HEK293 (cell line): Measurements from ENCODE around the gene TCF7.

Experiments
- CTCF ChIA-PET: fragments of 350-600 bp; formaldehyde crosslinking; extraction: SDS; loops from one replicate; lab custom pipeline; 2021; ENCODE audit warnings: antibody characterized with exemption; lab: Yijun Ruan, JAX
- POLR2A ChIA-PET: fragments of 300-600 bp; formaldehyde crosslinking; extraction: SDS; loops from one replicate; lab custom pipeline; 2020; ENCODE audit warnings: antibody characterized with exemption, inconsistent platforms; lab: Yijun Ruan, JAX
- H3K27ac ChIP-seq: fragments of 200-500 bp; sonication (Bioruptor generic); 2 replicates; pipeline ENCODE4 v1.5.1; 2014; ENCODE audit warnings: low read depth, low read length, control low read depth, inconsistent platforms; ENCODE audit errors: extremely low read depth
- H3K36me3 ChIP-seq, 2 experiments: fragments of 200-500 bp in 1 of 2; sonication (Bioruptor generic) in 1 of 2; 1 replicate in 1 of 2; 2 replicates in 1 of 2; pipeline ENCODE4 v1.5.1; 2014 to 2017; ENCODE audit warnings: inconsistent platforms in 2 of 2, low read length in 2 of 2; ENCODE audit not compliant: control insufficient read depth in 2 of 2, insufficient read depth in 1 of 2
- H3K4me1 ChIP-seq: fragments of 200-500 bp; sonication (Bioruptor generic); 2 replicates; pipeline ENCODE4 v1.5.1; 2014; ENCODE audit warnings: mild to moderate bottlenecking, low read length, inconsistent platforms; ENCODE audit not compliant: control insufficient read depth, insufficient read depth
- H3K4me3 ChIP-seq: 2 replicates; pipeline ENCODE4 v1.5.1; 2011; ENCODE audit warnings: low read depth, mild to moderate bottlenecking, control low read depth, low read length, moderate library complexity
- H3K9me3 ChIP-seq: fragments of 200-500 bp; sonication (Bioruptor generic); 2 replicates; pipeline ENCODE4 v1.5.1; 2014; ENCODE audit warnings: low read depth, low read length, inconsistent platforms; ENCODE audit not compliant: control insufficient read depth, insufficient read depth
- BCL11A ChIP-seq: fragments of 450-650 bp; formaldehyde crosslinking; IDR thresholded peaks from 2 replicates; pipeline ENCODE4 v1.5.1; 2016; ENCODE audit warnings: low read depth, missing biosample characterization, missing genetic modification characterization
- EGR2 ChIP-seq: fragments of 450-650 bp; formaldehyde crosslinking; IDR thresholded peaks from 2 replicates; pipeline ENCODE4 v1.5.1; 2016; ENCODE audit warnings: low read depth, missing biosample characterization, missing genetic modification characterization
- GLIS1 ChIP-seq: fragments of 450-650 bp; formaldehyde crosslinking; IDR thresholded peaks from 2 replicates; pipeline ENCODE4 v1.5.1; 2016; ENCODE audit warnings: missing biosample characterization, missing genetic modification characterization
- OVOL3 ChIP-seq: fragments of 450-650 bp; formaldehyde crosslinking; IDR thresholded peaks from 2 replicates; pipeline ENCODE4 v1.5.1; 2016; ENCODE audit warnings: missing biosample characterization, missing genetic modification characterization
- PRDM1 ChIP-seq: fragments of 450-650 bp; formaldehyde crosslinking; IDR thresholded peaks from 2 replicates; pipeline ENCODE4; 2016; ENCODE audit warnings: missing biosample characterization, missing genetic modification characterization
- SP2 ChIP-seq: fragments of 450-650 bp; formaldehyde crosslinking; IDR thresholded peaks from 2 replicates; pipeline ENCODE4 v1.5.1; 2016; ENCODE audit warnings: missing biosample characterization, missing genetic modification characterization
- ZFHX2 ChIP-seq: fragments of 450-650 bp; formaldehyde crosslinking; conservative IDR thresholded peaks from 2 replicates; pipeline ENCODE4 v1.5.1; 2016; ENCODE audit warnings: missing biosample characterization, missing genetic modification characterization
- ZIC2 ChIP-seq: fragments of 450-650 bp; formaldehyde crosslinking; IDR thresholded peaks from 2 replicates; pipeline ENCODE4 v1.5.1; 2016; ENCODE audit warnings: missing biosample characterization, missing genetic modification characterization
- ZNF202 ChIP-seq: fragments of 450-650 bp; formaldehyde crosslinking; IDR thresholded peaks from 2 replicates; pipeline ENCODE4 v1.5.1; 2016; ENCODE audit warnings: missing biosample characterization, missing genetic modification characterization, borderline replicate concordance
- ZNF510 ChIP-seq: fragments of 450-650 bp; formaldehyde crosslinking; IDR thresholded peaks from 2 replicates; pipeline ENCODE4 v1.5.1; 2018; ENCODE audit warnings: mild to moderate bottlenecking, missing genetic modification characterization, missing biosample characterization; ENCODE audit not compliant: insufficient replicate concordance
- ZNF654 ChIP-seq: fragments of 450-650 bp; formaldehyde crosslinking; IDR thresholded peaks from 2 replicates; pipeline ENCODE4 v1.5.1; 2016; ENCODE audit warnings: low read depth, missing biosample characterization, missing genetic modification characterization
- ZNF747 ChIP-seq: fragments of 450-650 bp; formaldehyde crosslinking; IDR thresholded peaks from 2 replicates; pipeline ENCODE4 v1.5.1; 2016; ENCODE audit warnings: missing biosample characterization, missing genetic modification characterization
- ZNF76 ChIP-seq: fragments of 450-650 bp; formaldehyde crosslinking; IDR thresholded peaks from 2 replicates; pipeline ENCODE4; 2016; ENCODE audit warnings: low read depth, missing biosample characterization, missing genetic modification characterization, borderline replicate concordance
- TF ChIP-seq, protein P1 (sequence below): fragments of 450-650 bp; formaldehyde crosslinking; IDR thresholded peaks from 2 replicates; pipeline ENCODE4 v1.5.1; 2016; ENCODE audit warnings: missing biosample characterization, missing genetic modification characterization, borderline replicate concordance
- TF ChIP-seq, protein P2 (sequence below): fragments of 450-650 bp; formaldehyde crosslinking; IDR thresholded peaks from 2 replicates; pipeline ENCODE4 v1.5.1; 2016; ENCODE audit warnings: missing biosample characterization, missing genetic modification characterization
- TF ChIP-seq, protein P3 (sequence below): fragments of 450-650 bp; formaldehyde crosslinking; IDR thresholded peaks from 2 replicates; pipeline ENCODE4 v1.5.1; 2016; ENCODE audit warnings: missing biosample characterization, missing genetic modification characterization
- TF ChIP-seq, protein P4 (sequence below): fragments of 450-650 bp; formaldehyde crosslinking; IDR thresholded peaks from 2 replicates; pipeline ENCODE4 v1.5.1; 2016; ENCODE audit warnings: missing biosample characterization, missing genetic modification characterization

TCF7 gene

DNA sequence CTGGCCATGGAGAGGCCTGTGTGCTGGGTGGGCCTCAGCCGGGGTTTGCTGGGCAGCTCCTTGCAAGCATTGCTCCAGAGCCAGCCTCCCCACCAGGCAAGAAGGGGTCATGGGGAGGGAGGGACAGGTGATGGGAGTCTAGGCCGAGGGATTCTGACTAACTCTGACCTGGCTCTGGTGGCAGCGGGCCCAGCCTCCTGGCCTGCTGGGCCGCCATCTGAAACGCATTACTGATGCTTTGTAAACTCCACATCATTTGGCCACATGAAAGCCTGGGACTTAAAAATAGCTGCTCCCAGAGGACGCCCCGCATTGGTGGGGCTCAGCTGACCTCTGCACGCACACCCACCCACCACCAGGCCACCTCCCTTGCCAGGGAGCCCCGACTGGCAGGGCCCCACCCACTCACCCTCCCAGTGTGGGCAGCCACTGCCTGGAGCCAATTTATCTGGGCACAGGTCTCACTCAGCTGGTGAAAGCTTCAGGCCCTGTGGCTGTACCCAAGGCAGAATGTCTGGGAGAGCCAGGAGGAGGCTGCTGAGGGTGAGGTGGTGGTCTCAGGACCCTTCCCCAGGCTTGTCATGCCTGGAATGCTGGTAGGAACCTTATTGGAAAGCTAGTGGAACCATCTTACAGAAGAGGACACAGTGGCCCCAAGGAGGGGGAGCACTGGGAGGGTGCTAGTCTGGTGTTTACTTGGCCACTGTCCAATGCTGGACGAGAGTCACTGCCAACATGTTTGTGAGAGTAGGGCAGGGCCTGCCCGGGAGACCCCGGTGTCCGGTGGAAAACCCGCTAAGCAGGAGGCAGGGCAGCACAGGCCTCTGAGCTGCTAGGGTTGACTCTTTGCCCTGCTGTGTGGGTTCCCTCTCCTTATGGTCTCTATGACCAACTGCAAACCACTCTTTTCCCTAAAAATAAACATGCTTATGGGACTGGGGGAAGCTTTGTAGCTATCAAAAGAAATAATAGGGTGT, 10.8 kb downstream of the TCF7 start:
- no peak for TF ChIP-seq OVOL3 (tag by site-specific recombination)
- TF ChIP-seq, protein P1, sequence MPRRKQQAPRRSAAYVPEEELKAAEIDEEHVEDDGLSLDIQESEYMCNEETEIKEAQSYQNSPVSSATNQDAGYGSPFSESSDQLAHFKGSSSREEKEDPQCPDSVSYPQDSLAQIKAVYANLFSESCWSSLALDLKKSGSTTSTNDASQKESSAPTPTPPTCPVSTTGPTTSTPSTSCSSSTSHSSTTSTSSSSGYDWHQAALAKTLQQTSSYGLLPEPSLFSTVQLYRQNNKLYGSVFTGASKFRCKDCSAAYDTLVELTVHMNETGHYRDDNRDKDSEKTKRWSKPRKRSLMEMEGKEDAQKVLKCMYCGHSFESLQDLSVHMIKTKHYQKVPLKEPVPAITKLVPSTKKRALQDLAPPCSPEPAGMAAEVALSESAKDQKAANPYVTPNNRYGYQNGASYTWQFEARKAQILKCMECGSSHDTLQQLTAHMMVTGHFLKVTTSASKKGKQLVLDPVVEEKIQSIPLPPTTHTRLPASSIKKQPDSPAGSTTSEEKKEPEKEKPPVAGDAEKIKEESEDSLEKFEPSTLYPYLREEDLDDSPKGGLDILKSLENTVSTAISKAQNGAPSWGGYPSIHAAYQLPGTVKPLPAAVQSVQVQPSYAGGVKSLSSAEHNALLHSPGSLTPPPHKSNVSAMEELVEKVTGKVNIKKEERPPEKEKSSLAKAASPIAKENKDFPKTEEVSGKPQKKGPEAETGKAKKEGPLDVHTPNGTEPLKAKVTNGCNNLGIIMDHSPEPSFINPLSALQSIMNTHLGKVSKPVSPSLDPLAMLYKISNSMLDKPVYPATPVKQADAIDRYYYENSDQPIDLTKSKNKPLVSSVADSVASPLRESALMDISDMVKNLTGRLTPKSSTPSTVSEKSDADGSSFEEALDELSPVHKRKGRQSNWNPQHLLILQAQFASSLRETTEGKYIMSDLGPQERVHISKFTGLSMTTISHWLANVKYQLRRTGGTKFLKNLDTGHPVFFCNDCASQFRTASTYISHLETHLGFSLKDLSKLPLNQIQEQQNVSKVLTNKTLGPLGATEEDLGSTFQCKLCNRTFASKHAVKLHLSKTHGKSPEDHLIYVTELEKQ = no peak
- TF ChIP-seq ZNF747 (tag by site-specific recombination) = no peak
- TF ChIP-seq, protein P2, sequence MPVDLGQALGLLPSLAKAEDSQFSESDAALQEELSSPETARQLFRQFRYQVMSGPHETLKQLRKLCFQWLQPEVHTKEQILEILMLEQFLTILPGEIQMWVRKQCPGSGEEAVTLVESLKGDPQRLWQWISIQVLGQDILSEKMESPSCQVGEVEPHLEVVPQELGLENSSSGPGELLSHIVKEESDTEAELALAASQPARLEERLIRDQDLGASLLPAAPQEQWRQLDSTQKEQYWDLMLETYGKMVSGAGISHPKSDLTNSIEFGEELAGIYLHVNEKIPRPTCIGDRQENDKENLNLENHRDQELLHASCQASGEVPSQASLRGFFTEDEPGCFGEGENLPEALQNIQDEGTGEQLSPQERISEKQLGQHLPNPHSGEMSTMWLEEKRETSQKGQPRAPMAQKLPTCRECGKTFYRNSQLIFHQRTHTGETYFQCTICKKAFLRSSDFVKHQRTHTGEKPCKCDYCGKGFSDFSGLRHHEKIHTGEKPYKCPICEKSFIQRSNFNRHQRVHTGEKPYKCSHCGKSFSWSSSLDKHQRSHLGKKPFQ (tag by site-specific recombination) = no peak
- TF ChIP-seq ZIC2 (tag by site-specific recombination) = peak; percentile 23
- no peak for TF ChIP-seq ZNF202 (tag by site-specific recombination)
- TF ChIP-seq EGR2 (tag by site-specific recombination) = peak; percentile 72
- TF ChIP-seq PRDM1 (tag by site-specific recombination) = no peak
- peak; percentile 91 for TF ChIP-seq ZFHX2 (tag by site-specific recombination)
- TF ChIP-seq, protein P3, sequence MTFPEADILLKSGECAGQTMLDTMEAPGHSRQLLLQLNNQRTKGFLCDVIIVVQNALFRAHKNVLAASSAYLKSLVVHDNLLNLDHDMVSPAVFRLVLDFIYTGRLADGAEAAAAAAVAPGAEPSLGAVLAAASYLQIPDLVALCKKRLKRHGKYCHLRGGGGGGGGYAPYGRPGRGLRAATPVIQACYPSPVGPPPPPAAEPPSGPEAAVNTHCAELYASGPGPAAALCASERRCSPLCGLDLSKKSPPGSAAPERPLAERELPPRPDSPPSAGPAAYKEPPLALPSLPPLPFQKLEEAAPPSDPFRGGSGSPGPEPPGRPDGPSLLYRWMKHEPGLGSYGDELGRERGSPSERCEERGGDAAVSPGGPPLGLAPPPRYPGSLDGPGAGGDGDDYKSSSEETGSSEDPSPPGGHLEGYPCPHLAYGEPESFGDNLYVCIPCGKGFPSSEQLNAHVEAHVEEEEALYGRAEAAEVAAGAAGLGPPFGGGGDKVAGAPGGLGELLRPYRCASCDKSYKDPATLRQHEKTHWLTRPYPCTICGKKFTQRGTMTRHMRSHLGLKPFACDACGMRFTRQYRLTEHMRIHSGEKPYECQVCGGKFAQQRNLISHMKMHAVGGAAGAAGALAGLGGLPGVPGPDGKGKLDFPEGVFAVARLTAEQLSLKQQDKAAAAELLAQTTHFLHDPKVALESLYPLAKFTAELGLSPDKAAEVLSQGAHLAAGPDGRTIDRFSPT (tag by site-specific recombination) = 0 out of 2 replicates have a peak, but pooled peaks have one; percentile 36
- TF ChIP-seq ZNF76 (tag by site-specific recombination) = no peak
- no peak for TF ChIP-seq ZNF510 (tag by site-specific recombination)
- TF ChIP-seq GLIS1 (tag by site-specific recombination) = 0 out of 2 replicates have a peak, but pooled peaks have one; percentile 7
- no peak for TF ChIP-seq BCL11A
- no peak for TF ChIP-seq SP2 (tag by site-specific recombination)
- no peak for TF ChIP-seq ZNF654 (tag by site-specific recombination)
- TF ChIP-seq, protein P4, sequence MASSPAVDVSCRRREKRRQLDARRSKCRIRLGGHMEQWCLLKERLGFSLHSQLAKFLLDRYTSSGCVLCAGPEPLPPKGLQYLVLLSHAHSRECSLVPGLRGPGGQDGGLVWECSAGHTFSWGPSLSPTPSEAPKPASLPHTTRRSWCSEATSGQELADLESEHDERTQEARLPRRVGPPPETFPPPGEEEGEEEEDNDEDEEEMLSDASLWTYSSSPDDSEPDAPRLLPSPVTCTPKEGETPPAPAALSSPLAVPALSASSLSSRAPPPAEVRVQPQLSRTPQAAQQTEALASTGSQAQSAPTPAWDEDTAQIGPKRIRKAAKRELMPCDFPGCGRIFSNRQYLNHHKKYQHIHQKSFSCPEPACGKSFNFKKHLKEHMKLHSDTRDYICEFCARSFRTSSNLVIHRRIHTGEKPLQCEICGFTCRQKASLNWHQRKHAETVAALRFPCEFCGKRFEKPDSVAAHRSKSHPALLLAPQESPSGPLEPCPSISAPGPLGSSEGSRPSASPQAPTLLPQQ (tag by site-specific recombination) = no peak
- no peak overlapping the region for H3K27ac ChIP-seq
- POLR2A ChIA-PET = interaction anchor here (1.2 kb wide), 1 partner anchor 10 kb away, joined by 3 read pairs; no protein-coding TSS in a partner anchor
- no peaks in the 10 kb centered on the region for H3K9me3 ChIP-seq
- H3K4me3 ChIP-seq = no peak overlapping the region
- H3K36me3 ChIP-seq = peaks cover 0 to 72% of the 10 kb centered on the region in 2 experiments; a peak in 1 of 3 replicates
- CTCF ChIA-PET = interaction anchor here (0.6 to 2.1 kb wide), 4 partner anchors 15 to 86 kb away, joined by 3 to 10 read pairs (median 5); no protein-coding TSS in a partner anchor
- H3K4me1 ChIP-seq = no peaks in the 10 kb centered on the region
